ENCODE measurements around the gene CLCA1. TPM values are rescaled to one million over a fixed set of nuclear protein-coding genes. Genes with fewer than 3 reads are reported as not detected.

The CLCA1 gene
- total RNA-seq, 1 experiment from 2014 or later, result 0.08 TPM

DNA sequence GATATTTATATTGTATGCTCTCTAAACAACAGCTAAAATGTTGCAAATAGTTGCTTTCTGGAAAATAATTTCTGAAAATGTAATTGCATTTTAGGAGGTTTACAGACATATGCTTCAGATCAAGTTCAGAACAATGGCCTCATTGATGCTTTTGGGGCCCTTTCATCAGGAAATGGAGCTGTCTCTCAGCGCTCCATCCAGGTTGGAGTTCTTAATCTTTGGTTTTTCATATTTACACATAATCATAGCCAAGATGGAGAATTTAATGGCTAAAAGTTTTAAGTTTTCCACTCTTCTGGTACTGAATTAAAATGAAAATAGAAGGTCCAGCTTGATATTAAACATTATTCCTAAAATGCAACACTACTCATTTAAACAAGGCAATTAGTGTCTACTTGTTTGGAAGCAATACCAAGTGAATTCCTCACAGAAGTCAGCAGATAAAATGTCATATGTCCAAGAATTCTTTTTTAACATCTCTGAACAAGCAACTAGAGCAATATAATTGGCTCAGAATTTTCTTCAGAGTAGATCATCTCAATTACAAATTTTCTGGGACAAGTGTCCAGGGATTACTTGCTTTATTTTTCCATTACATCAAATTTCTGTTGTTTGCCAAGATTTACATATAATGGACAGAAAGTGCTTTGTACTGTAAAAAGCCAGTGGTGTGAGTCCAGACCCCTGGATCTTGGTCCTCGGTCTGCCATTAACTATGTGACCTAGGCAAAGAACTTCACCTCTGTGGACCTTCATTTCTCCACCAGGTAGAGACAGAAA is 22.6 kb downstream of the CLCA1 start (continued):
- no peak for TF ChIP-seq TCF7L2 (IDR thresholded peaks at IDR 0.05; ENCODE audit: low read depth, low read length)

GRCh38 chr1:86498281-86498680 is 29.6 kb downstream of the CLCA1 start:
- ChIA-PET CTCF (no interaction called here), POLR2A (no interaction called here)
- DNase-seq (ENCODE audit: low read depth, low spot score), result no peak
- intact Hi-C loops (cut with micrococcal nuclease; ENCODE audit: unreplicated experiment), result no loop called here
- H3K27me3 ChIP-seq (ENCODE audit: control insufficient read depth, insufficient read depth, low read length), result peaks cover 9% of the 10 kb centered on the region
- BruUV-seq (replicated peaks), result no TSS peak
- no peak overlapping the region for H3K27ac ChIP-seq (ENCODE audit: low read length)
- TF ChIP-seq POLR2AphosphoS5 (IDR thresholded peaks at IDR 0.05; ENCODE audit: low read depth, low read length) (no peak), TCF7L2 (IDR thresholded peaks at IDR 0.05; ENCODE audit: low read depth, low read length) (no peak), SIN3A (IDR thresholded peaks at IDR 0.05; ENCODE audit: borderline replicate concordance, insufficient read depth, low read depth, low read length) (no peak), REST (IDR thresholded peaks at IDR 0.05; ENCODE audit: insufficient read depth in 1 of 2, low read depth in 2 of 2, low read length in 1 of 2) (no peak), CTCF (IDR thresholded peaks at IDR 0.05) (no peak)
- H3K36me3 ChIP-seq (ENCODE audit: control insufficient read depth, insufficient read depth, low read length), result no peaks in the 10 kb centered on the region
- ATAC-seq, result no peak
- in situ Hi-C loops (cut with HindIII; ENCODE audit: low pct_unique_long_range_greater_than_20kb, low sequenced_read_pairs), result no loop called here
- no peaks in the 10 kb centered on the region for H3K9me3 ChIP-seq (ENCODE audit: control insufficient read depth, insufficient read depth, low read depth, low read length)
- no peak overlapping the region for H3K4me3 ChIP-seq (ENCODE audit: low read depth in 2 of 2, low read length in 2 of 2)
- H3K4me1 ChIP-seq (ENCODE audit: control insufficient read depth, insufficient read depth, low read length), result peaks cover 4% of the 10 kb centered on the region; the same call in 1 of the 2 replicates

DNA sequence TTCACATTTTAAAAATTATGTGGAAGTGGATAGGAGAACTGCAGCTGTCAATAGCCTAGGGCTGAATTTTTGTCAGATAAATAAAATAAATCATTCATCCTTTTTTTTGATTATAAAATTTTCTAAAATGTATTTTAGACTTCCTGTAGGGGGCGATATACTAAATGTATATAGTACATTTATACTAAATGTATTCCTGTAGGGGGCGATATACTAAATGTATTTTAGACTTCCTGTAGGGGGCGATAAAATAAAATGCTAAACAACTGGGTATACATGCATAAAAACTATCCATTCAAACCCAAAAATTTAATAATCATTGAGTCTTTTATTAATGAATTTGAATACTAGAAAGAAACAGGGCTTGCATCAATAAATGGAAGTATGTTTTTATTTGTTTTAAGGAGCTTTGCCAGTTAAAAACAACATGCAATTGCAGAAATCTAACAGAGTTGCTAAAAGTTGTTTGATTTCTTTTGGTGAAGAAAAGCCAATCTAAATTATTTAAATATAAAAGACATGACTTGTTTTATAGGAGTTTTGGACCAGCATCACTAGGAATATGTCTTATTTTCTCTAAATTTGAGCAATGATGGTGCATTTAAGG is 31.4 kb downstream of the CLCA1 start:
- no peak for DNase-seq (ENCODE audit: low read depth, low spot score)
- Histone ChIP-seq H3K9me3 (ENCODE audit: control insufficient read depth, insufficient read depth, low read depth, low read length) (no peaks in the 10 kb centered on the region), H3K4me3 (ENCODE audit: low read depth in 2 of 2, low read length in 2 of 2) (no peak overlapping the region), H3K27ac (ENCODE audit: low read length) (no peak overlapping the region), H3K4me1 (ENCODE audit: control insufficient read depth, insufficient read depth, low read length) (peaks cover 4% of the 10 kb centered on the region; the same call in 1 of the 2 replicates), H3K27me3 (ENCODE audit: control insufficient read depth, insufficient read depth, low read length) (peaks cover 13% of the 10 kb centered on the region), H3K36me3 (ENCODE audit: control insufficient read depth, insufficient read depth, low read length) (no peaks in the 10 kb centered on the region)
- TF ChIP-seq POLR2AphosphoS5 (IDR thresholded peaks at IDR 0.05; ENCODE audit: low read depth, low read length), result no peak
- TF ChIP-seq CTCF (IDR thresholded peaks at IDR 0.05), result peak; percentile 81; the same call in 1 of the 2 replicates
- BruUV-seq (replicated peaks), result no TSS peak
- POLR2A ChIA-PET, result no interaction called here
- ATAC-seq, result no peak
- CTCF ChIA-PET, result interaction anchor here (1.0 kb wide), 1 partner anchor 476 kb away, joined by 3 read pairs; no protein-coding TSS in a partner anchor
- in situ Hi-C loops (cut with HindIII; ENCODE audit: low pct_unique_long_range_greater_than_20kb, low sequenced_read_pairs), result no loop called here
- intact Hi-C loops (cut with micrococcal nuclease; ENCODE audit: unreplicated experiment), result no loop called here
